ENCODE data around the gene CRISP2.
"Not testable (repeated sequence)": the region's sequence is repeated elsewhere in the genome, so short reads cannot be mapped to it uniquely, and the experiment has no call there.

The CRISP2 gene

GRCh38 chr6:49713346-49713745 is at the start of gene CRISP2:
TSS of gene CRISP2 (minus strand) at chr6:49713543. CDS start at chr6:49709196, 4,347 bp downstream.
- DNase-seq (ENCODE audit: low read depth in 2 of 2, low spot score in 1 of 2): no peak

GRCh38 chr6:49744259-49744658 is 30.9 kb upstream of the CRISP2 start, which contains the start of gene CRISP3:
TSS of gene CRISP3 (minus strand) at chr6:49744388. CDS start at chr6:49744367, 21 bp downstream.
- DNase-seq (ENCODE audit: low read depth in 2 of 2, low spot score in 1 of 2): no peak

- DNase-seq (ENCODE audit: low read depth in 2 of 2, low spot score in 1 of 2): no peak
Observed at GRCh38 chr6:49743429-49743828, 30.1 kb upstream of the CRISP2 start.

GRCh38 chr6:49739423-49739822 is 26.1 kb upstream of the CRISP2 start:
- DNase-seq (ENCODE audit: low read depth in 2 of 2, low spot score in 1 of 2): no peak

GRCh38 chr6:49736017-49736508 is 22.7 kb upstream of the CRISP2 start:
- DNase-seq (ENCODE audit: low read depth in 2 of 2, low spot score in 1 of 2): no peak

- no peak for DNase-seq (ENCODE audit: low read depth in 2 of 2, low spot score in 1 of 2)
Observed at GRCh38 chr6:49733680-49734079, 20.3 kb upstream of the CRISP2 start.

GRCh38 chr6:49732781-49733180 is 19.4 kb upstream of the CRISP2 start:
- DNase-seq (ENCODE audit: low read depth in 2 of 2, low spot score in 1 of 2): no peak

- DNase-seq (ENCODE audit: low read depth in 2 of 2, low spot score in 1 of 2): no peak
Observed at GRCh38 chr6:49730251-49730650, 16.9 kb upstream of the CRISP2 start.

GRCh38 chr6:49723917-49724316 is 10.6 kb upstream of the CRISP2 start:
- not testable (repeated sequence) for DNase-seq (ENCODE audit: low read depth in 2 of 2, low spot score in 1 of 2)

- DNase-seq (ENCODE audit: low read depth in 2 of 2, low spot score in 1 of 2): no peak
Observed at GRCh38 chr6:49721297-49721696, 8.0 kb upstream of the CRISP2 start.

GRCh38 chr6:49720372-49720771 is 7.0 kb upstream of the CRISP2 start:
- DNase-seq (ENCODE audit: low read depth in 2 of 2, low spot score in 1 of 2): no peak

- no peak for DNase-seq (ENCODE audit: low read depth in 2 of 2, low spot score in 1 of 2)
Observed at GRCh38 chr6:49698478-49698877, 14.9 kb downstream of the CRISP2 start.

- DNase-seq (ENCODE audit: low read depth in 2 of 2, low spot score in 1 of 2): no peak
Observed at GRCh38 chr6:49693512-49693911, 19.8 kb downstream of the CRISP2 start.

- DNase-seq (ENCODE audit: low read depth in 2 of 2, low spot score in 1 of 2): no peak
Observed at GRCh38 chr6:49692534-49692933, 20.8 kb downstream of the CRISP2 start.

- DNase-seq (ENCODE audit: low read depth in 2 of 2, low spot score in 1 of 2): no peak
Observed at GRCh38 chr6:49676671-49677281, 36.6 kb downstream of the CRISP2 start.

- no peak for DNase-seq (ENCODE audit: low read depth in 2 of 2, low spot score in 1 of 2)
Observed at GRCh38 chr6:49675816-49676215, 37.5 kb downstream of the CRISP2 start.

GRCh38 chr6:49668083-49668511 is 45.2 kb downstream of the CRISP2 start:
- no peak for DNase-seq (ENCODE audit: low read depth in 2 of 2, low spot score in 1 of 2)

- no peak for DNase-seq (ENCODE audit: low read depth in 2 of 2, low spot score in 1 of 2)
Observed at GRCh38 chr6:49666930-49667757, 46.2 kb downstream of the CRISP2 start.

- no peak for DNase-seq (ENCODE audit: low read depth in 2 of 2, low spot score in 1 of 2)
Observed at GRCh38 chr6:49666480-49666879, 46.9 kb downstream of the CRISP2 start.

GRCh38 chr6:49664817-49665216 is 48.5 kb downstream of the CRISP2 start:
- no peak for DNase-seq (ENCODE audit: low read depth in 2 of 2, low spot score in 1 of 2)

- not testable (repeated sequence) for DNase-seq (ENCODE audit: low read depth in 2 of 2, low spot score in 1 of 2)
Observed at GRCh38 chr6:49664054-49664453, 49.3 kb downstream of the CRISP2 start.

GRCh38 chr6:49662892-49663261 is 50.5 kb downstream of the CRISP2 start:
- no peak for DNase-seq (ENCODE audit: low read depth in 2 of 2, low spot score in 1 of 2)
